ENCODE measurements around the gene AKIP1. TPM values are rescaled to one million over a fixed set of nuclear protein-coding genes. Genes with fewer than 3 reads are reported as not detected.

The AKIP1 gene
- total and polyA plus RNA-seq, 2 of the 8 experiments (the other 6 are each of a cell fraction or from before 2014, with no cell fraction given): 17.8 to 29.6 TPM

- ChIA-PET CTCF (ENCODE audit: partially characterized antibody) (interaction anchor here (0.5 to 3.4 kb wide), 6 partner anchors 11 to 75 kb away, joined by 3 to 20 read pairs (median 7); no protein-coding TSS in a partner anchor), POLR2A (ENCODE audit: partially characterized antibody) (interaction anchor here (0.6 to 1.4 kb wide), 4 partner anchors 9 to 1377 kb away, joined by 3 read pairs; partner anchors contain the start of gene TMEM9B)
- Histone ChIP-seq H2BK15ac (ENCODE audit: low read length) (no peak overlapping the region), H3K79me2 (ENCODE audit: control insufficient read depth in 1 of 2, insufficient read depth in 2 of 2, low read length in 2 of 2) (no peaks in the 10 kb centered on the region), H3K56ac (replicated peaks; ENCODE audit: insufficient read length, low read depth, low read length) (no peak overlapping the region), H3K14ac (ENCODE audit: insufficient read length) (no peak overlapping the region), H3K9me3 (ENCODE audit: insufficient read depth in 2 of 2, low read depth in 1 of 2, low read length in 1 of 2) (no peaks in the 10 kb centered on the region), H4K91ac (replicated peaks; ENCODE audit: insufficient read length, low read length) (no peak overlapping the region), H3K23ac (ENCODE audit: insufficient read length) (no peak overlapping the region), H3K79me1 (ENCODE audit: low read depth, low read length) (no peaks in the 10 kb centered on the region; the same call in 1 of the 2 replicates), H2AK5ac (ENCODE audit: low read depth, low read length) (no peak overlapping the region), H4K8ac (ENCODE audit: extremely low read depth, insufficient read depth, low read length) (no peak overlapping the region; the same call in 1 of the 2 replicates), H2BK20ac (ENCODE audit: low read length) (no peak overlapping the region), H4K5ac (ENCODE audit: insufficient read length, low read depth, low read length) (no peak overlapping the region), H3K36me3 (ENCODE audit: control insufficient read depth in 2 of 4, insufficient read depth in 4 of 4, low read length in 3 of 4) (peaks cover under 1 to 14% (median 5%) of the 10 kb centered on the region in 4 experiments; a peak in 5 of 8 replicates), H3K4me3 (ENCODE audit: extremely low read depth in 1 of 4, insufficient read depth in 2 of 4, low read depth in 3 of 4, low read length in 4 of 4) (no peak overlapping the region), H4K20me1 (replicated peaks in 1 of 2; ENCODE audit: control insufficient read depth in 1 of 2, insufficient read depth in 2 of 2, low read length in 2 of 2) (no peaks in the 10 kb centered on the region), H3K4ac (replicated peaks; ENCODE audit: insufficient read length, low read depth, low read length) (no peak overlapping the region), H2BK120ac (replicated peaks; ENCODE audit: low read depth, low read length) (no peak overlapping the region), H3K27me3 (replicated peaks in 1 of 4; ENCODE audit: control insufficient read depth in 3 of 4, extremely low read depth in 1 of 4, insufficient read depth in 3 of 4, low read length in 3 of 4) (no peaks in the 10 kb centered on the region), H3K27ac (ENCODE audit: low read depth, low read length) (no peak overlapping the region), H3K18ac (ENCODE audit: extremely low read depth, low read length) (no peak overlapping the region), H2BK5ac (ENCODE audit: low read depth, low read length) (no peak overlapping the region), H3K4me1 (replicated peaks in 1 of 4; ENCODE audit: control insufficient read depth in 3 of 4, insufficient read depth in 4 of 4, low read length in 3 of 4) (no peaks in the 10 kb centered on the region), H2BK12ac (ENCODE audit: low read depth, low read length) (no peak overlapping the region), H3K23me2 (ENCODE audit: low read depth, low read length) (no peaks in the 10 kb centered on the region), H2AFZ (ENCODE audit: low read length) (no peak overlapping the region), H3K9ac (replicated peaks in 1 of 4; ENCODE audit: extremely low read depth in 1 of 4, low read depth in 3 of 4, low read length in 3 of 4) (no peak overlapping the region), H3K4me2 (ENCODE audit: insufficient read depth in 1 of 2, low read depth in 2 of 2, low read length in 2 of 2) (no peak overlapping the region)
- 91% methylated on average over 5 of the region's 5 CpGs; no CpG with 5 or more reads in 1 of the 2 experiments for WGBS, 2 experiments (ENCODE audit: extremely low coverage in 1 of 2, insufficient coverage in 1 of 2, insufficient read length in 1 of 2, insufficient replicate concordance in 2 of 2, low coverage in 1 of 2, low lambda C conversion rate in 2 of 2, missing lambda C conversion rate in 1 of 2)
- FAIRE-seq: no peak
- no peak for DNase-seq (ENCODE audit: low read depth in 1 of 2, low spot score in 2 of 2)
- TF ChIP-seq SIX5 (IDR thresholded peaks at IDR 0.05; ENCODE audit: low read depth, low read length): no peak
These were observed 15.2 kb downstream of the AKIP1 start for GRCh38 chr11:8926236-8926635.

Data from H1 (cell line).